Sigmoid colon (tissue), 7 donors: ENCODE measurements around the gene FLNC. TPM values are rescaled to one million over a fixed set of nuclear protein-coding genes. Genes with fewer than 3 reads are reported as not detected.

ENCODE experiments used
- DNase-seq: peaks from one replicate; pipeline ENCODE4 v3.0.0-alpha.2; 2019
- H3K27ac ChIP-seq, 4 donors: fragments of 200-600 bp; sonication (generic); one replicate each; pipeline ENCODE4 v1.5.1; 2016 to 2019; ENCODE audit warnings: mild to moderate bottlenecking in 1 of 4
- H3K27me3 ChIP-seq, 3 donors: fragments of 200-600 bp; sonication (generic); one replicate each; pipeline ENCODE4 v1.5.1; 2019; ENCODE audit warnings: mild to moderate bottlenecking in 1 of 3
- H3K36me3 ChIP-seq, 4 donors: fragments of 200-600 bp; sonication (generic); one replicate each; pipeline ENCODE4 v1.5.1; 2016 to 2019
- H3K4me1 ChIP-seq, 4 donors: fragments of 200-600 bp; sonication (generic); one replicate each; pipeline ENCODE4 v1.5.1; 2017 to 2019
- H3K4me3 ChIP-seq, 4 donors: fragments of 200-600 bp; sonication (generic); one replicate each; pipeline ENCODE4 v1.5.1; 2017 to 2019; ENCODE audit warnings: mild to moderate bottlenecking in 2 of 4, moderate library complexity in 1 of 4
- H3K9me3 ChIP-seq, 4 donors: fragments of 200-600 bp in 3 of 4; sonication (generic) in 3 of 4; one replicate each; pipeline versions ENCODE4 v1.5.1 to v1.6.1; 2013 to 2019
- EP300 ChIP-seq, 4 donors: sonication (generic); formaldehyde crosslinking; IDR thresholded peaks; one replicate each; pipeline ENCODE4 v1.6.1; 2017; ENCODE audit warnings: antibody characterized with exemption in 4 of 4
- POLR2A ChIP-seq, 2 donors: fragments of 450-650 bp; IDR thresholded peaks; one replicate each; pipeline ENCODE4 v1.6.1; 2016; ENCODE audit warnings: antibody characterized with exemption in 2 of 2, mild to moderate bottlenecking in 2 of 2, moderate library complexity in 2 of 2
- POLR2AphosphoS5 ChIP-seq, 4 donors: sonication (generic); formaldehyde crosslinking; IDR thresholded peaks; one replicate each; pipeline ENCODE4 v1.6.1; 2017; ENCODE audit warnings: antibody characterized with exemption in 4 of 4
- WGBS, 2 donors: extraction: QIAGEN DNeasy Blood & Tissue Kit; methylation state at CpG; one replicate each; pipeline ENCODE4 v1.1.7; 2013; 5-methylcytosine and 5-hydroxymethylcytosine counted together
- intact Hi-C: fragments of 100-400 bp; cut with DNase I; formaldehyde crosslinking; loops from one replicate; pipeline ENCODE4 v1.15.1; 2023
- polyA plus RNA-seq, 3 donors: library from polyadenylated mRNA; stranded (reverse); fragments of 200-250 nt; gene quantifications; one replicate each; pipeline ENCODE4 v1.2.3, GENCODE V29; 2013
- total RNA-seq, 4 donors: library from RNA; depleted of rRNA; stranded (reverse); fragments of >200 nt; gene quantifications; one replicate each; pipeline ENCODE4 v1.1.0, GENCODE V29; 2016
- TF ChIP-seq, protein P1 (sequence below), 4 experiments: fragments of 450-650 bp in 3 of 4; fragments of 200-600 bp in 1 of 4; IDR thresholded peaks; one replicate each; pipeline ENCODE4 v1.5.1; 2016 to 2019; ENCODE audit warnings: antibody characterized with exemption in 4 of 4, mild to moderate bottlenecking in 3 of 4, moderate library complexity in 2 of 4
- donor health status: healthy with polysubstance abuse.
- donor health status: Bipolar disorder and iron deficiency.
- donor health status: healthy.

Gene FLNC
- total and polyA plus RNA-seq, 7 donors = 0.69 to 489 (median 95.3) TPM

DNA sequence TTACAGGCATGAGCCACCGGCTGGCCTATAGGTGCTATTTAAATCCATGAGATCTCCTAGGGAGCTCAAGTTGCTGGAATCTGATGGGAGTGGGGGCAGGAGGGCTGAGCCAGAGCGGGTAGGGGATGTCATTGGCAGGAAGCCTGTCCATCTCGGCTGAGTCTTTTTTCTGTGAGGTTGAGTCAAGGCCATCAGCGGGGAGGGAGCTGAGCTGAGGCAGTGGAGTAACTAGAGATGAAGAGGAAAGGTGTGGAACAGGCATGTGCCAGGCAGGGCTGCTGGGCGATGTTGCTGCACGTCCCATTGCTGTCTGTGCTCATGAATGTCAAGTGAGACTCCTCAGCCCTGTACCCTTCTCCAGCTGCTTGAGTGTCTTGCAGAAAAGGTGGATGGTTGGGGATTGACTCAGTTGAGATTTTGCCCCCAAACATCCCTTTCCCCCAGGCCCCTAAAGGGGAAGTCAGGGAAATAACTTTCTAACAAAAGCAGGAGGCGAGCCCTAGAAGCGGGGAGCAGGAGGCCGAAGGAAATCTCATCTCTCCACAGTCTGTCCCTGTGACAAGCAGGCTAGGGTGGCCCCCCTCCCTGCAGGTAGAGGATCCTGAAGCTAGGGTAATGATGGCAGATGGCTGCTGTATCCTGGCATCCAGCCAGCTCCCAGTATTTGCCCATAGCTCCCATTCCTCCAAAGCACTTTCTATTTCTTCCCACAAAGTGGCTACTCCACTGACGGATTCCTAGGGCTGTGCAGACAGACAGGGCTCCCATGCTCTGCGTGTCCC lies 37.8 kb downstream of the FLNC start:
- H3K9me3 ChIP-seq = no peaks in the 10 kb centered on the region
- TF ChIP-seq, protein P1, sequence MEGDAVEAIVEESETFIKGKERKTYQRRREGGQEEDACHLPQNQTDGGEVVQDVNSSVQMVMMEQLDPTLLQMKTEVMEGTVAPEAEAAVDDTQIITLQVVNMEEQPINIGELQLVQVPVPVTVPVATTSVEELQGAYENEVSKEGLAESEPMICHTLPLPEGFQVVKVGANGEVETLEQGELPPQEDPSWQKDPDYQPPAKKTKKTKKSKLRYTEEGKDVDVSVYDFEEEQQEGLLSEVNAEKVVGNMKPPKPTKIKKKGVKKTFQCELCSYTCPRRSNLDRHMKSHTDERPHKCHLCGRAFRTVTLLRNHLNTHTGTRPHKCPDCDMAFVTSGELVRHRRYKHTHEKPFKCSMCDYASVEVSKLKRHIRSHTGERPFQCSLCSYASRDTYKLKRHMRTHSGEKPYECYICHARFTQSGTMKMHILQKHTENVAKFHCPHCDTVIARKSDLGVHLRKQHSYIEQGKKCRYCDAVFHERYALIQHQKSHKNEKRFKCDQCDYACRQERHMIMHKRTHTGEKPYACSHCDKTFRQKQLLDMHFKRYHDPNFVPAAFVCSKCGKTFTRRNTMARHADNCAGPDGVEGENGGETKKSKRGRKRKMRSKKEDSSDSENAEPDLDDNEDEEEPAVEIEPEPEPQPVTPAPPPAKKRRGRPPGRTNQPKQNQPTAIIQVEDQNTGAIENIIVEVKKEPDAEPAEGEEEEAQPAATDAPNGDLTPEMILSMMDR (IDR thresholded peaks at IDR 0.05) = no peak
- TF ChIP-seq POLR2A (IDR thresholded peaks at IDR 0.05) = no peak
- TF ChIP-seq POLR2AphosphoS5 (IDR thresholded peaks at IDR 0.05) = no peak
- TF ChIP-seq EP300 (IDR thresholded peaks at IDR 0.05) = no peak
- intact Hi-C loops = loop anchor here (5.0 kb wide), 1 partner anchor 131 kb away; the partner anchor contains the start of gene CALU
- no peaks in the 10 kb centered on the region for H3K27me3 ChIP-seq
- 54 to 81% methylated on average over 11 of the region's 11 CpGs for WGBS, 2 donors
- no peak overlapping the region for H3K4me3 ChIP-seq
- H3K36me3 ChIP-seq = peaks cover 6 to 19% (median 10%) of the 10 kb centered on the region in 4 donors
- peaks cover 0 to 35% (median 31%) of the 10 kb centered on the region in 4 donors for H3K4me1 ChIP-seq
- no peak for DNase-seq
- H3K27ac ChIP-seq = no peak overlapping the region

DNA sequence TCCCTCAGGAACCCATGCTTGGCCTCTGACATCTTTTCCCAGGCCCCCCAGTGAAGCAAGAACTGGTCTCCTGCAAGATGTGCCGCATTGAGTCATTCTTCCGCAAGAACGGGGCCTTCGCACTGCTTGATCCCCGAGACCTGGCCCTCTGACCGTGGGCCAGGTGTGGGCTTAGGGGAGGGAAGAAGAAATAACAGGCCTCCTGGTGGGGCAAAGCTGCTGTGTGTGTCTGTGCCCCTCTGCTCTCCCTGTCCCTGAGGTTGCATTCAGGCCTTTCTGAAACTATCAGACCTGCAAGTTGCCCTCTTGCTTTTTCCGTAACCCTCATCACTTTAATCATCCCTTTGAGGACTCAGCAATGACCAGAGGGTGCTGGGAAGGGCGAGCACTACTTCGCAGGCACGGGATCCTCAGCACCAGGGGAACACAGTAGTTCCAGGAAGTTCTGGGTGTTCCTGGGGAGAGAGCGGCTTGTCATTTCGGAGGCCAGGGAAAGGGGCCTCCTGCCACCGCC lies 38.5 kb downstream of the FLNC start:
- Histone ChIP-seq H3K36me3 (peaks cover 6 to 19% (median 10%) of the 10 kb centered on the region in 4 donors), H3K4me1 (peaks cover 0 to 29% (median 28%) of the 10 kb centered on the region in 4 donors), H3K4me3 (peak overlapping the region; percentile 33 to 59 (median 58)), H3K9me3 (no peaks in the 10 kb centered on the region), H3K27me3 (no peaks in the 10 kb centered on the region), H3K27ac (peak overlapping the region in 1 of 4 donors; percentile 49)
- 14 to 43% methylated on average over 13 of the region's 13 CpGs for WGBS, 2 donors
- no peak for TF ChIP-seq EP300 (IDR thresholded peaks at IDR 0.05)
- no peak for TF ChIP-seq POLR2AphosphoS5 (IDR thresholded peaks at IDR 0.05)
- TF ChIP-seq, protein P1 (IDR thresholded peaks at IDR 0.05) = no peak
- TF ChIP-seq POLR2A (IDR thresholded peaks at IDR 0.05) = no peak
- intact Hi-C loops = loop anchor here (5.0 kb wide), 1 partner anchor 131 kb away; the partner anchor contains the start of gene CALU
- no peak for DNase-seq

DNA sequence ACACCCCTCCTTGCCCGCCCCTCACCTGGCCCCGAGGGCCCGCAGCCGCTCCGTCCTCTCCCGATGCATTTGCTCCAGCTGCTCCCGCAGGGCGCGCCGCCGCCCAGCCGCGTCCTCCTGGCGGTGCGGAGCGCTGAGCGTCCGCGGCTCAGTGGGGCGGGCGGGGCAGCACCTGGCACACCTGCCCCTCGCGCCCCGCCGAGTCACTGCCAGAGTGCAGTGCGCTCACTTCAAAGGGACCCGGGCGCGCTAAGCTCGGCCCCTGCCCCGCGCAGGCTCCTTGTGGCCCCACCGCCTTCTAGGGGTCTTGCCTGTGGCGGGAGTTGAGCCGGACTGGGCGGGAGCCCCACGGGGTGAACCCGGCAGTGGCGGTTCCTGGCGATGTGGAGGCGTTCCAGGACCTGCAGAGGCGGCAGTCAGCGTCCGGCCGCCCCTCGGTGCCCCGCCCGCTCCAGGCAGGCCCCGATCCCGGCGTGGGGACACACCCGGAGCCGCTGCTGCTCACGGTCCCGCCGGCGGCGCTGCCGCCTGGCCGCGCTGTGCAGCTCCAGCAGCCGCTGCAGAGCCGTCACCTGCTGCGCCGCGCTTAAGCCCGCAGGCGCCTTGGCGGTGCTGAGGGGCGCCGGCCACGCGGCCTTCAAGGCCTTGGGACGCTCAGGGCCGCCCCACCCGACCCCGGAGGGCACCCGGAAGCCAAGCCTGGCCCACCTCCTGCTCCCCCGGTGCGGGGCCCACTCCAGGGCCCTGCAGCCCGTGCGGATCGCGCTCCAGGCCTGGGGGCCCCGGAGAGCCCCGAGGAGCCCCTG lies 39.1 kb downstream of the FLNC start:
- peak; percentile 84 for DNase-seq
- TF ChIP-seq, protein P1 (IDR thresholded peaks at IDR 0.05) = peak in 2 of 4 experiments; percentile 14 to 17
- TF ChIP-seq EP300 (IDR thresholded peaks at IDR 0.05) = no peak
- no peak for TF ChIP-seq POLR2AphosphoS5 (IDR thresholded peaks at IDR 0.05)
- TF ChIP-seq POLR2A (IDR thresholded peaks at IDR 0.05) = no peak
- WGBS, 2 donors = 1% methylated on average over 86 of the region's 86 CpGs
- Histone ChIP-seq H3K9me3 (no peaks in the 10 kb centered on the region), H3K36me3 (peaks cover 6 to 19% (median 10%) of the 10 kb centered on the region in 4 donors), H3K27me3 (no peaks in the 10 kb centered on the region), H3K4me1 (peaks cover 0 to 22% (median 21%) of the 10 kb centered on the region in 4 donors), H3K27ac (peak overlapping the region in 2 of 4 donors; percentile 39 to 49), H3K4me3 (peak overlapping the region; percentile 33 to 59 (median 58))
- intact Hi-C loops = loop anchor here (5.0 kb wide), 1 partner anchor 132 kb away; the partner anchor contains the start of gene CALU

DNA sequence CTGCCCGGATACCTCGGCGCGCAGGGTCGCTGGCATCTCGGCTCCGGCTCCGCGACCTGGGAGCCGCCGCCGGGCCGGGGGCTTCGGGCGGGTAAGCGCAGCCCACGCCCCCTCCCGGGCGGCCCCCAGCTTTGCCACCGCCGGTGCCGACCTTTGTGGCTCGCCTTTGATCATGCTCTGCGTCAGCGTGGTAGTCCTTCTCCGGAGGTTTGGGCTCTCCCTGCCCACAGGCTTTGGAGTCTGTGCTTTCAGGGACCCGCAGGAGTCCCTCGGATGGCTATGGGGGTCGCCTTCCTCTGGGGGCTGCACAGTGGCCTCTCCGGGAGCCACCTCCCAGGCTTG lies 39.7 kb downstream of the FLNC start:
- intact Hi-C loops = loop anchor here (5.0 kb wide), 1 partner anchor 133 kb away; the partner anchor contains the start of gene CALU
- 3 to 5% methylated on average over 30 of the region's 30 CpGs for WGBS, 2 donors
- DNase-seq = no peak

More for the DNA sequence above, 39.7 kb downstream of the FLNC start:
- no peaks in the 10 kb centered on the region for H3K9me3 ChIP-seq
- H3K4me1 ChIP-seq = peaks cover 0 to 22% (median 20%) of the 10 kb centered on the region in 4 donors
- H3K4me3 ChIP-seq = peak overlapping the region; percentile 33 to 59 (median 58)
- peaks cover 5 to 15% (median 8%) of the 10 kb centered on the region in 4 donors for H3K36me3 ChIP-seq
- no peak for TF ChIP-seq POLR2A (IDR thresholded peaks at IDR 0.05)
- TF ChIP-seq EP300 (IDR thresholded peaks at IDR 0.05) = no peak
- TF ChIP-seq, protein P1 (IDR thresholded peaks at IDR 0.05) = no peak
- TF ChIP-seq POLR2AphosphoS5 (IDR thresholded peaks at IDR 0.05) = no peak
- H3K27me3 ChIP-seq = no peaks in the 10 kb centered on the region
- peak overlapping the region in 2 of 4 donors; percentile 39 to 49 for H3K27ac ChIP-seq
